Measurements from ENCODE around the gene PRX. TPM values are rescaled to one million over a fixed set of nuclear protein-coding genes. Genes with fewer than 3 reads are reported as not detected.

The PRX gene
- total RNA-seq, 4 donors from 2014 or later = 1.5 to 5.0 (median 2.6) TPM

DNA sequence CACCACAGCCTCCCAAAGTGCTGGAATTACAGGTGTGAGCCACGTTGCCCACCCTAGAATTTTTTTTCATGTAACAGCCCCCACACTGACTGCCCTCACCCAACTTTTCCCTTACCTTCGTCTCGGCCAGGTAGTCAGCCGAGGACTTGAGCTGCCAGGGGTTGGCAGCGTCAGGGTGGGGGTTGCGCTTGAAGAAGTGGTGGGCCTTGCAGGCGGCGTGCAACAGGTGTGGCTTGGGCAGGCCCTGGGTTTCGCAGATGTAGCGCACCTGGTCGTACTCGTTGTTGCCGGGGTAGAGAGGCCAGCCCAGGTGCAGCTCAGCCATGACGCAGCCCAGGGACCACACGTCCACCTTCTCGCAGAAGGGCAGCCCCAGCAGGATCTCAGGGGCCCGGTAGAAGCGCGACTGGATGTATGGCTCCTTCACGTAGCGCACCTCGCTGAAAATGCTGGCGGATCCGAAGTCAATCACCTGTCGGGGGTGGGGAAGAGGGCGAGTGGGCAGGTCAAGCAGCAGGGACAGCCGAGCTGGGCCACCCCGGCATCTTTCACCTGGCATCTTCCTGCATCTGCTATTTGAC lies 29.4 kb downstream of the PRX start:
- no peak overlapping the region for H3K4me3 ChIP-seq
- no peaks in the 10 kb centered on the region for H3K9me3 ChIP-seq
- no peaks in the 10 kb centered on the region for H3K36me3 ChIP-seq
- no peaks in the 10 kb centered on the region for H3K4me1 ChIP-seq
- no peak overlapping the region for H3K27ac ChIP-seq
- DNase-seq = no peak
- TF ChIP-seq, protein P1, sequence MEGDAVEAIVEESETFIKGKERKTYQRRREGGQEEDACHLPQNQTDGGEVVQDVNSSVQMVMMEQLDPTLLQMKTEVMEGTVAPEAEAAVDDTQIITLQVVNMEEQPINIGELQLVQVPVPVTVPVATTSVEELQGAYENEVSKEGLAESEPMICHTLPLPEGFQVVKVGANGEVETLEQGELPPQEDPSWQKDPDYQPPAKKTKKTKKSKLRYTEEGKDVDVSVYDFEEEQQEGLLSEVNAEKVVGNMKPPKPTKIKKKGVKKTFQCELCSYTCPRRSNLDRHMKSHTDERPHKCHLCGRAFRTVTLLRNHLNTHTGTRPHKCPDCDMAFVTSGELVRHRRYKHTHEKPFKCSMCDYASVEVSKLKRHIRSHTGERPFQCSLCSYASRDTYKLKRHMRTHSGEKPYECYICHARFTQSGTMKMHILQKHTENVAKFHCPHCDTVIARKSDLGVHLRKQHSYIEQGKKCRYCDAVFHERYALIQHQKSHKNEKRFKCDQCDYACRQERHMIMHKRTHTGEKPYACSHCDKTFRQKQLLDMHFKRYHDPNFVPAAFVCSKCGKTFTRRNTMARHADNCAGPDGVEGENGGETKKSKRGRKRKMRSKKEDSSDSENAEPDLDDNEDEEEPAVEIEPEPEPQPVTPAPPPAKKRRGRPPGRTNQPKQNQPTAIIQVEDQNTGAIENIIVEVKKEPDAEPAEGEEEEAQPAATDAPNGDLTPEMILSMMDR (IDR thresholded peaks at IDR 0.05) = no peak
- TF ChIP-seq POLR2AphosphoS5 (IDR thresholded peaks at IDR 0.05) (no peak), EP300 (IDR thresholded peaks at IDR 0.05; ENCODE audit: low read depth) (no peak), POLR2A (IDR thresholded peaks at IDR 0.05) (no peak)
- no peaks in the 10 kb centered on the region for H3K27me3 ChIP-seq
- in situ Hi-C loops (cut with MboI; ENCODE audit: low pct_ligation_motif_present in 1 of 4, low pct_unique_long_range_greater_than_20kb in 1 of 4, low sequenced_read_pairs in 3 of 4) = no loop called here
- WGBS, 2 donors (ENCODE audit: low coverage in 1 of 2) = 85% methylated on average over 7 to 27 of the region's 28 CpGs
- intact Hi-C loops (cut with DNase I; ENCODE audit: low total_unique reads) = no loop called here

DNA sequence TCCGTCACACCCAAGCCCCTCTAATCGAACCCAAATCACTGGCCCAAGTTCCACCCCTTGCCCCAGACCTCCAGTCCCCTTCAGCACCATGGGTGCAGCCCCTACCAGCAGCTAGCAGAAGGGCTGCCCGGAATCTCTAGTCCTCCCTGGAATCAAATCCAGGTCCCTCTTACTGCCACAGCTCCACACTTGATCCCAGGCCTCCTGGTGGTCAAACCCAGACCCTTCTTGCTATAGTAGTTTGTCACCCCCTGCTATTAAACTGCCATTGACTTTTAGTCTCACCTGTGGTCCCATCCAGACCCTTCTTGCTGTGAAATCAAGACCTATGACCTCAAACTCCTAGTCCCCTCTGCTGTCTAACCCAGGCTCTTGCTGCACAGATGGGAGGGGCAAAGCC lies 31.9 kb downstream of the PRX start:
- H3K4me1 ChIP-seq = no peaks in the 10 kb centered on the region
- no peaks in the 10 kb centered on the region for H3K27me3 ChIP-seq
- intact Hi-C loops (cut with DNase I; ENCODE audit: low total_unique reads) = no loop called here
- no peaks in the 10 kb centered on the region for H3K9me3 ChIP-seq
- in situ Hi-C loops (cut with MboI; ENCODE audit: low pct_ligation_motif_present in 1 of 4, low pct_unique_long_range_greater_than_20kb in 1 of 4, low sequenced_read_pairs in 3 of 4) = no loop called here
- H3K27ac ChIP-seq = no peak overlapping the region
- TF ChIP-seq POLR2A (IDR thresholded peaks at IDR 0.05) (no peak), EP300 (IDR thresholded peaks at IDR 0.05; ENCODE audit: low read depth) (no peak)
- DNase-seq = no peak
- H3K4me3 ChIP-seq = no peak overlapping the region
- 71 to 90% methylated on average over 2 to 3 of the region's 3 CpGs for WGBS, 2 donors (ENCODE audit: low coverage in 1 of 2)
- peaks cover 0 to 8% (median 0%) of the 10 kb centered on the region in 4 donors for H3K36me3 ChIP-seq

DNA sequence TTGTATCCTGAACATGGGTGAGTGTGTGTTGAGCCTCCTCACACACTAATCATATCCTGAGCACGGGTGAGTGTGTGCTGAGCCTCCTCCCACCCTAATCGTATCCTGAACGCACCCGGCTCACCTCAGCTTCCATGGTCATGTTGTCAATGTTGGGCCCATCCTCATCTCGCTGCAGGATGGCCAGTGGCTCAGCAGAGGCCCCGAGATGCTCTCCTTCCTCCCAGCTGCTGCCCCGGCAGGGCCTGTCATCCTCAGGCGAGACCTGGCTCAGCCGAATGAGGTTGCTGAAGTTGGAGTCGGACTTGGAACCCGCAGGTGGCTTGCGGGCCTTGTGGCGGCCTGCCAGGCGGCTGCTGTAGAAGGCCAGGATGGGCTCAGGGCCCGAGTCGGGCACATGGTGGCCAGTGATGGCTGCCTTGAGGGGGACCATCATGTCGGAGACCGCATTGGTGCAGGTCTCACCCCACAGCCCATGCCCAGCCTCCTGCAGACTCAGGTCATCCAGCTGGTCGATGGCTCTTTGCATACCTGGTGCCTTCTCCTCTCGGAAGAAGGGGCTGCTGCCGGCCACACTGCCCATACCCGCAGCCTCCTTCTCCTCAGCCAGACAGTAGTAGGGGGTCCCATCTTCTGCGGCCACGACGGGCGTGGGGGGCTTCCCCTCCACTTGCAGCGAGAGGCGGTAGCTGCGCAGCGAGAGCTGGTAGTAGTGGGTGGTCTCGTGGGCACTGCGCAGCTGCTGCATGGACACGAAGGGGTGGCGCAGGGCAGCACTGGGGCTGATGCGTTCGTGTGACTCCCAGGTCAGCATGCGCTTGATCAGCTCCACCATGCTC lies 32.8 kb downstream of the PRX start:
- TF ChIP-seq, protein P1 (IDR thresholded peaks at IDR 0.05) = no peak
- TF ChIP-seq EP300 (IDR thresholded peaks at IDR 0.05; ENCODE audit: low read depth) (no peak), POLR2AphosphoS5 (IDR thresholded peaks at IDR 0.05) (no peak), POLR2A (IDR thresholded peaks at IDR 0.05) (no peak)
- Histone ChIP-seq H3K36me3 (peaks cover 0 to 8% (median 0%) of the 10 kb centered on the region in 4 donors), H3K27me3 (no peaks in the 10 kb centered on the region), H3K27ac (no peak overlapping the region), H3K9me3 (no peaks in the 10 kb centered on the region), H3K4me1 (no peaks in the 10 kb centered on the region), H3K4me3 (no peak overlapping the region)
- 92% methylated on average over 19 of the region's 37 CpGs; no CpG with 5 or more reads in 1 of the 2 donors for WGBS, 2 donors (ENCODE audit: low coverage in 1 of 2)
- intact Hi-C loops (cut with DNase I; ENCODE audit: low total_unique reads) (no loop called here), in situ Hi-C loops (cut with MboI; ENCODE audit: low pct_ligation_motif_present in 1 of 4, low pct_unique_long_range_greater_than_20kb in 1 of 4, low sequenced_read_pairs in 3 of 4) (no loop called here)
- DNase-seq = no peak

DNA sequence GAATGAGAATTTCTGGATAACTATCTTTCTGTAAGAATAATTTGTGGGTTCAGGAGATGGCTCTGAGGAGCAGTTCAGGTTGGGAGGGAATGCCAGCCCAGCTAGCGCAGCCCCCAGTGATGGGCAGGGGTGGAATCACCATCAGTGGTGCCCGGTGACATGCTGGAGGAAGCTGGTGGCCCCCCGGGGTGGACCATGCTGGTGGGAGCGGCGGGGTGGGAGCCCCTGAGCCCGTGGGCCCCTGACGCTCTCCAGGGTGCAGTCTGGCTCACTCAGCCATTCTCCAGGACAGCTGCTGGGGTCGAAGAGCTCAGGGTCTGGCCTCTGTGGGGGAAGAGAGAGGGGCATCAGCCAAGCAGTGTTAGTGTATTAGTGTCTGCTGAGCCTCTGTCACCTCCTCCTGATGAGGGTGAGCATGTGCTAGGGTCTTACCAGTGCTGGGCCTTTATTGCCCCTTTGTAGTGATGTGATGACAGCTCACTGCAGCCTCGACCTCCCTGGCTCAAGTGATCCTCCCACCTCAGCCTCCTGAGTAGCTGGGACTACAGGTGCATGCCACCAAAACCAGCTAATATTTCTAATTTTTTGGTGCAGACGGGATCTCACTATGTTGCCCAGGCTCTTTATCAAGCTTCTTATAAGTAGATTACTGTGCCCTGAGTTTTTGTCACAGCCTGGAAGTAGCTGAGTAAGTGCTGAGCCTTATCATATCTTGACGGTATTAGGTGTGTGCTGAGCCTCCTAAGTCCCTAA lies 33.6 kb downstream of the PRX start:
- TF ChIP-seq, protein P1 (IDR thresholded peaks at IDR 0.05) = no peak
- TF ChIP-seq POLR2A (IDR thresholded peaks at IDR 0.05) (no peak), POLR2AphosphoS5 (IDR thresholded peaks at IDR 0.05) (no peak)
- no peak for DNase-seq
- H3K27ac ChIP-seq = no peak overlapping the region
- peaks cover 0 to 8% (median 0%) of the 10 kb centered on the region in 4 donors for H3K36me3 ChIP-seq
- no peak overlapping the region for H3K4me3 ChIP-seq
- WGBS, 2 donors (ENCODE audit: low coverage in 1 of 2) = 89% methylated on average over 9 of the region's 11 CpGs; no CpG with 5 or more reads in 1 of the 2 donors
- intact Hi-C loops (cut with DNase I; ENCODE audit: low total_unique reads) = loop anchor here (5.0 kb wide), 1 partner anchor 693 kb away; no protein-coding TSS in a partner anchor
- H3K9me3 ChIP-seq = no peaks in the 10 kb centered on the region
- in situ Hi-C loops (cut with MboI; ENCODE audit: low pct_ligation_motif_present in 1 of 4, low pct_unique_long_range_greater_than_20kb in 1 of 4, low sequenced_read_pairs in 3 of 4) = no loop called here
- no peaks in the 10 kb centered on the region for H3K27me3 ChIP-seq
- H3K4me1 ChIP-seq = no peaks in the 10 kb centered on the region

Data from transverse colon (tissue), 4 donors.